GM12878 (cell line): ENCODE data around the gene EPHB1. TPM values are rescaled to one million over a fixed set of nuclear protein-coding genes. Genes with fewer than 3 reads are reported as not detected.

ENCODE experiments used
- ATAC-seq: fragments of 200-7000 bp; cut with Tn5 transposase; 3 replicates; pipeline ENCODE4 v1.9.1; 2020; ENCODE audit warnings: mild to moderate bottlenecking, moderate library complexity
- BruUV-seq: library from RNA; stranded (reverse); fragments of 400-500 nt; replicated peaks from 2 replicates; lab custom pipeline; 2021; lab: Mats Ljungman, UMichigan
- CTCF ChIA-PET: fragments of 300-600 bp; sonication (Branson Sonifier 250); formaldehyde crosslinking; extraction: SDS; loops from one replicate; lab custom pipeline; 2021; ENCODE audit warnings: inconsistent platforms; lab: Yijun Ruan, JAX
- POLR2A ChIA-PET: fragments of 350-600 bp; formaldehyde crosslinking; extraction: SDS; loops from one replicate; lab custom pipeline; 2021; ENCODE audit warnings: inconsistent platforms; lab: Charles Lee
- RAD21 ChIA-PET: fragments of 300-600 bp; sonication (Branson Sonifier 250); formaldehyde crosslinking; loops from one replicate; lab custom pipeline; 2023; ENCODE audit warnings: antibody characterized with exemption; ENCODE audit not compliant: unreplicated experiment; lab: Charles Lee
- SMC1A ChIA-PET: fragments of 300-600 bp; sonication (Branson Sonifier 250); formaldehyde crosslinking; loops from one replicate; lab custom pipeline; 2023; ENCODE audit not compliant: unreplicated experiment, uncharacterized antibody; lab: Charles Lee
- DNase-seq: peaks from one replicate; pipeline ENCODE4 v3.0.0-alpha.2; 2011; ENCODE audit warnings: low read depth, low spot score
- FAIRE-seq: peaks from 3 replicates; lab custom pipeline; 2011; peaks lifted over from hg19 to GRCh38; lab: Jason Lieb, UNC
- H2AFZ ChIP-seq: 2 replicates; pipeline ENCODE4 v1.6.0; 2011; ENCODE audit warnings: low read depth, low read length, control low read depth; ENCODE audit not compliant: control insufficient read depth
- H3K27ac ChIP-seq: 2 replicates; pipeline ENCODE4 v1.5.1; 2011; ENCODE audit warnings: control low read depth; ENCODE audit not compliant: control insufficient read depth, insufficient read depth
- H3K27me3 ChIP-seq, 2 experiments: replicated peaks in 1 of 2; 2 replicates each; pipeline versions ENCODE4 v1.6.0 to v1.6.1; 2011; ENCODE audit warnings: low read length in 1 of 2; ENCODE audit not compliant: control insufficient read depth in 2 of 2, insufficient read depth in 2 of 2
- H3K36me3 ChIP-seq, 2 experiments: 2 replicates each; pipeline ENCODE4 v1.5.1; 2011; ENCODE audit warnings: low read length in 1 of 2; ENCODE audit not compliant: control insufficient read depth in 2 of 2, insufficient read depth in 2 of 2
- H3K4me1 ChIP-seq: 2 replicates; pipeline ENCODE4 v1.6.1; 2011; ENCODE audit warnings: mild to moderate bottlenecking, low read length, moderate library complexity, mixed read lengths; ENCODE audit not compliant: control insufficient read depth, insufficient read depth
- H3K4me2 ChIP-seq: 2 replicates; pipeline ENCODE4 v1.6.0; 2011; ENCODE audit warnings: control low read depth; ENCODE audit not compliant: control insufficient read depth, insufficient read depth
- H3K4me3 ChIP-seq: fragments of 200-600 bp; sonication (generic); 2 replicates; pipeline ENCODE4 v1.5.1; 2016
- H3K79me2 ChIP-seq: 2 replicates; pipeline ENCODE4 v1.6.0; 2011; ENCODE audit warnings: low read length; ENCODE audit not compliant: control insufficient read depth, insufficient read depth
- H3K9ac ChIP-seq: 2 replicates; pipeline ENCODE4 v1.8.0; 2011; ENCODE audit warnings: low read length, control low read depth, mixed read lengths; ENCODE audit not compliant: control insufficient read depth, insufficient read depth
- H3K9me3 ChIP-seq: replicated peaks from 3 replicates; pipeline ENCODE4 v1.5.1; 2011; ENCODE audit warnings: mild to moderate bottlenecking, low read length; ENCODE audit not compliant: control insufficient read depth, insufficient read depth
- H4K20me1 ChIP-seq: 2 replicates; pipeline ENCODE4 v1.6.0; 2011; ENCODE audit not compliant: control insufficient read depth, insufficient read depth
- KLF5 ChIP-seq: fragments of 450-650 bp; IDR thresholded peaks from 2 replicates; pipeline ENCODE4 v1.6.1; 2014; ENCODE audit warnings: mild to moderate bottlenecking; ENCODE audit not compliant: partially characterized antibody
- NFXL1 ChIP-seq: fragments of 450-650 bp; IDR thresholded peaks from 2 replicates; pipeline ENCODE4 v1.6.1; 2017; ENCODE audit warnings: antibody characterized with exemption, mild to moderate bottlenecking, borderline replicate concordance
- NR2F1 ChIP-seq: fragments of 450-650 bp; conservative IDR thresholded peaks from 2 replicates; pipeline ENCODE4 v1.6.1; 2017; ENCODE audit warnings: mild to moderate bottlenecking
- WRNIP1 ChIP-seq: IDR thresholded peaks from 2 replicates; pipeline ENCODE4 v1.6.1; 2011; ENCODE audit warnings: low read depth, low read length, improper control_type of control experiment, borderline replicate concordance
- WGBS: methylation state at CpG from one replicate; pipeline ENCODE4 v1.1.6; 2016; ENCODE audit warnings: low lambda C conversion rate; ENCODE audit not compliant: insufficient replicate concordance, insufficient coverage; ENCODE audit errors: missing lambda C conversion rate; 5-methylcytosine and 5-hydroxymethylcytosine counted together
- in situ Hi-C: fragments of 300-500 bp; cut with MboI; formaldehyde crosslinking; loops from 9 replicates; pipeline ENCODE4 v1.14.3; 2018; ENCODE audit warnings: mixed read lengths
- intact Hi-C: fragments of 100-400 bp; cut with micrococcal nuclease; formaldehyde crosslinking; loops from one replicate; pipeline ENCODE4 v1.14.2; 2022; ENCODE audit not compliant: unreplicated experiment
- polyA plus RNA-seq, 11 experiments: library from polyadenylated mRNA; depleted of rRNA in 4 of 11; unstranded in 6 of 11; stranded (reverse) in 5 of 11; fragments of >200 nt; fragmentation: Nextera tagmentation in 4 of 11; fragmentation: Illumina TruSeq in 1 of 11; extraction: Ambion mirVana in 4 of 11; extraction: Trizol in 1 of 11; gene quantifications; 1 replicate in 1 of 11; 2 replicates in 10 of 11; pipeline versions ENCODE4 v1.2.1 to v1.2.3, GENCODE V29; 2011 to 2016; ENCODE audit warnings: inconsistent platforms in 2 of 11, missing spikeins in 2 of 11, low read depth in 1 of 11
- total RNA-seq, 4 experiments: library from RNA; depleted of rRNA in 3 of 4; stranded (reverse); fragments of >200 nt in 3 of 4; fragmentation: Illumina TruSeq in 1 of 4; extraction: Trizol in 1 of 4; gene quantifications; 2 replicates each; pipeline versions ENCODE4 v1.2.1 to v1.2.3, GENCODE V29; 2013 to 2021
- TF ChIP-seq, protein P1 (sequence below): fragments of 150-350 bp; IDR thresholded peaks from 2 replicates; pipeline ENCODE4 v1.6.1; 2016; ENCODE audit warnings: low read depth, low read length
- TF ChIP-seq, protein P2 (sequence below), 3 experiments: IDR thresholded peaks in 2 of 3; conservative IDR thresholded peaks in 1 of 3; 2 replicates each; pipeline ENCODE4 v1.5.1; 2011; ENCODE audit warnings: low read depth in 3 of 3, low read length in 3 of 3, mild to moderate bottlenecking in 3 of 3, control low read depth in 2 of 3, moderate library complexity in 2 of 3, inconsistent platforms in 1 of 3, mixed read lengths in 1 of 3; ENCODE audit not compliant: control insufficient read depth in 2 of 3, insufficient read depth in 1 of 3; ENCODE audit errors: extremely low read depth in 1 of 3

Gene EPHB1
- total and polyA plus RNA-seq, 10 of the 15 experiments (the other 5 are each of a cell fraction or from before 2014, with no cell fraction given) = 0.33 to 23.8 (median 1.2) TPM

DNA sequence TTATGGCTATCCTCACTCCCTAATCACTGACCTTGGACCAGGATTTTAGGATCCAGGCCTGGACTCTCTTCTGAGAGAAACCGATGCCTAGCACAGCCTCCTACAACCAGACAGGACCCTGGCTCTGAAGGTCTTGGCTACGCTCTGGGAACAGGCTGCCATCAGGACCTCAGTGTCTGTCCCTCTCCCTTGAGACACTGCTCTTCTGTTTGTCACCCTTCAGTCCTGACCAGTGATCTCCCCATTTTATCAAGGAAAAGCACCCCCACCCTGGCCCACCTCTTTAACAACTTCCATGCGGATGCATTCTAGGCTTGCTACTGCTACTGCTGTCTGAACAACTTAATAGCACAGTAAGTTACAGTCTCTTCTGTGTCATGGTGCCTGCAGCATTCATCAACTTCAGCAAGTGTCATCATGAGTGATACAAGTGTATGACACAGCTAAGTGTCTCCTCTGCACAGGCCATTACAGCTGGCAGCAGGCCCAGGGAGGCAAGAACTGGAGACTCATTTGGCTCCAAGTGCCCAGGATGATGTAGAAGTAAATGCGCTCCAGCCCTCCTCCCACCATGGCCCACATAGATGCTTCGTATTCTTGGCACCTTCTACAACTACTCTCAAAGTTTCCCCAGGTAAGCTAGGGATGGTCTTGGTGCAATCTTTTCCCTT lies 302.4 kb downstream of the EPHB1 start:
- CTCF ChIA-PET = no interaction called here
- no peaks in the 10 kb centered on the region for H3K4me1 ChIP-seq
- RAD21 ChIA-PET = no interaction called here
- 29% methylated on average over 5 of the region's 5 CpGs for WGBS
- no peak for TF ChIP-seq WRNIP1
- no peak for TF ChIP-seq KLF5
- TF ChIP-seq, protein P1, sequence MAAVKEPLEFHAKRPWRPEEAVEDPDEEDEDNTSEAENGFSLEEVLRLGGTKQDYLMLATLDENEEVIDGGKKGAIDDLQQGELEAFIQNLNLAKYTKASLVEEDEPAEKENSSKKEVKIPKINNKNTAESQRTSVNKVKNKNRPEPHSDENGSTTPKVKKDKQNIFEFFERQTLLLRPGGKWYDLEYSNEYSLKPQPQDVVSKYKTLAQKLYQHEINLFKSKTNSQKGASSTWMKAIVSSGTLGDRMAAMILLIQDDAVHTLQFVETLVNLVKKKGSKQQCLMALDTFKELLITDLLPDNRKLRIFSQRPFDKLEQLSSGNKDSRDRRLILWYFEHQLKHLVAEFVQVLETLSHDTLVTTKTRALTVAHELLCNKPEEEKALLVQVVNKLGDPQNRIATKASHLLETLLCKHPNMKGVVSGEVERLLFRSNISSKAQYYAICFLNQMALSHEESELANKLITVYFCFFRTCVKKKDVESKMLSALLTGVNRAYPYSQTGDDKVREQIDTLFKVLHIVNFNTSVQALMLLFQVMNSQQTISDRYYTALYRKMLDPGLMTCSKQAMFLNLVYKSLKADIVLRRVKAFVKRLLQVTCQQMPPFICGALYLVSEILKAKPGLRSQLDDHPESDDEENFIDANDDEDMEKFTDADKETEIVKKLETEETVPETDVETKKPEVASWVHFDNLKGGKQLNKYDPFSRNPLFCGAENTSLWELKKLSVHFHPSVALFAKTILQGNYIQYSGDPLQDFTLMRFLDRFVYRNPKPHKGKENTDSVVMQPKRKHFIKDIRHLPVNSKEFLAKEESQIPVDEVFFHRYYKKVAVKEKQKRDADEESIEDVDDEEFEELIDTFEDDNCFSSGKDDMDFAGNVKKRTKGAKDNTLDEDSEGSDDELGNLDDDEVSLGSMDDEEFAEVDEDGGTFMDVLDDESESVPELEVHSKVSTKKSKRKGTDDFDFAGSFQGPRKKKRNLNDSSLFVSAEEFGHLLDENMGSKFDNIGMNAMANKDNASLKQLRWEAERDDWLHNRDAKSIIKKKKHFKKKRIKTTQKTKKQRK = no peak
- TF ChIP-seq NFXL1 = no peak
- no peak for TF ChIP-seq NR2F1
- TF ChIP-seq, protein P2, sequence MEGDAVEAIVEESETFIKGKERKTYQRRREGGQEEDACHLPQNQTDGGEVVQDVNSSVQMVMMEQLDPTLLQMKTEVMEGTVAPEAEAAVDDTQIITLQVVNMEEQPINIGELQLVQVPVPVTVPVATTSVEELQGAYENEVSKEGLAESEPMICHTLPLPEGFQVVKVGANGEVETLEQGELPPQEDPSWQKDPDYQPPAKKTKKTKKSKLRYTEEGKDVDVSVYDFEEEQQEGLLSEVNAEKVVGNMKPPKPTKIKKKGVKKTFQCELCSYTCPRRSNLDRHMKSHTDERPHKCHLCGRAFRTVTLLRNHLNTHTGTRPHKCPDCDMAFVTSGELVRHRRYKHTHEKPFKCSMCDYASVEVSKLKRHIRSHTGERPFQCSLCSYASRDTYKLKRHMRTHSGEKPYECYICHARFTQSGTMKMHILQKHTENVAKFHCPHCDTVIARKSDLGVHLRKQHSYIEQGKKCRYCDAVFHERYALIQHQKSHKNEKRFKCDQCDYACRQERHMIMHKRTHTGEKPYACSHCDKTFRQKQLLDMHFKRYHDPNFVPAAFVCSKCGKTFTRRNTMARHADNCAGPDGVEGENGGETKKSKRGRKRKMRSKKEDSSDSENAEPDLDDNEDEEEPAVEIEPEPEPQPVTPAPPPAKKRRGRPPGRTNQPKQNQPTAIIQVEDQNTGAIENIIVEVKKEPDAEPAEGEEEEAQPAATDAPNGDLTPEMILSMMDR (IDR thresholded peaks at IDR 0.05 in 2 of 3, conservative IDR thresholded peaks at IDR 0.05 in 1 of 3; ENCODE audit: control insufficient read depth in 2 of 3, extremely low read depth in 1 of 3, insufficient read depth in 1 of 3, low read depth in 3 of 3, low read length in 3 of 3) = no peak
- TF ChIP-seq, all 136 proteins: peak for 0
- no TSS peak for BruUV-seq
- H3K4me3 ChIP-seq = no peak overlapping the region
- H3K27ac ChIP-seq = no peak overlapping the region
- ChIA-PET POLR2A (interaction anchor here (0.7 kb wide), 1 partner anchor 24 kb away, joined by 4 read pairs; no protein-coding TSS in a partner anchor), SMC1A (interaction anchor here (1.2 kb wide), 1 partner anchor 28 kb away, joined by 4 read pairs; no protein-coding TSS in a partner anchor)
- H3K27me3 ChIP-seq = no peaks in the 10 kb centered on the region
- no peaks in the 10 kb centered on the region for H3K9me3 ChIP-seq
- no peaks in the 10 kb centered on the region for H4K20me1 ChIP-seq
- peaks cover 0 to 1% of the 10 kb centered on the region in 2 experiments; a peak in 2 of 4 replicates for H3K36me3 ChIP-seq
- H2AFZ ChIP-seq = no peak overlapping the region
- FAIRE-seq (no peak), ATAC-seq (no peak), DNase-seq (no peak)
- no peaks in the 10 kb centered on the region for H3K79me2 ChIP-seq
- in situ Hi-C loops (no loop called here), intact Hi-C loops (no loop called here)
- no peak overlapping the region for H3K9ac ChIP-seq
- H3K4me2 ChIP-seq = no peak overlapping the region
